GM23338 (cell line): ENCODE measurements around the gene HTT. TPM values are rescaled to one million over a fixed set of nuclear protein-coding genes. Genes with fewer than 3 reads are reported as not detected.

Experiments
- ATAC-seq: fragments of 200-7000 bp; cut with Tn5 transposase; 3 replicates; pipeline ENCODE4 v1.9.1; 2020
- DNase-seq: peaks from one replicate; pipeline ENCODE4 v3.0.0-alpha.2; 2015; ENCODE audit warnings: low spot score
- H2AFZ ChIP-seq: fragments of 200-600 bp; sonication (generic); 2 replicates; pipeline ENCODE4 v1.8.0; 2016; ENCODE audit warnings: antibody characterized with exemption, mild to moderate bottlenecking, moderate library complexity
- H3F3A ChIP-seq: fragments of 200-600 bp; sonication (generic); replicated peaks from 2 replicates; pipeline ENCODE4 v1.8.0; 2017; ENCODE audit warnings: antibody characterized with exemption, mixed run types, low read depth
- H3K27ac ChIP-seq: fragments of 200-600 bp; sonication (generic); 2 replicates; pipeline ENCODE4 v1.6.1; 2016; ENCODE audit warnings: low read depth
- H3K27me3 ChIP-seq: fragments of 200-600 bp; sonication (generic); 2 replicates; pipeline ENCODE4 v1.8.0; 2016; ENCODE audit warnings: mild to moderate bottlenecking, mixed run types, moderate library complexity; ENCODE audit not compliant: insufficient read depth
- H3K36me3 ChIP-seq: fragments of 200-600 bp; sonication (generic); 2 replicates; pipeline ENCODE4 v1.8.0; 2016; ENCODE audit warnings: mild to moderate bottlenecking; ENCODE audit not compliant: insufficient read depth
- H3K4me1 ChIP-seq: fragments of 200-600 bp; sonication (generic); 2 replicates; pipeline ENCODE4 v1.8.0; 2016; ENCODE audit warnings: mild to moderate bottlenecking, moderate library complexity; ENCODE audit not compliant: insufficient read depth
- H3K4me2 ChIP-seq: fragments of 200-600 bp; sonication (generic); 2 replicates; pipeline ENCODE4 v1.7.1; 2017; ENCODE audit warnings: mixed run types
- H3K4me3 ChIP-seq: fragments of 200-600 bp; sonication (generic); 2 replicates; pipeline ENCODE4 v1.6.1; 2016; ENCODE audit warnings: mixed run types
- H3K79me2 ChIP-seq: fragments of 200-600 bp; sonication (generic); replicated peaks from 2 replicates; pipeline ENCODE4 v1.8.0; 2017; ENCODE audit warnings: mild to moderate bottlenecking; ENCODE audit not compliant: insufficient read depth
- H3K9me2 ChIP-seq: fragments of 200-600 bp; sonication (generic); 2 replicates; pipeline ENCODE4 v1.8.0; 2017; ENCODE audit not compliant: insufficient read depth
- H4K20me1 ChIP-seq: fragments of 200-600 bp; sonication (generic); replicated peaks from 2 replicates; pipeline ENCODE4 v1.8.0; 2017; ENCODE audit warnings: mild to moderate bottlenecking; ENCODE audit not compliant: insufficient read depth
- H3K27ac Mint-ChIP-seq: 2 replicates; pipeline ENCODE4 v1.8.0; 2020; ENCODE audit warnings: inconsistent platforms, mild to moderate bottlenecking, moderate library complexity, mixed read lengths
- H3K27me3 Mint-ChIP-seq: 3 replicates; pipeline ENCODE4 v1.8.0; 2022; ENCODE audit warnings: low read depth, mild to moderate bottlenecking, moderate library complexity, mixed read lengths, inconsistent platforms; ENCODE audit not compliant: insufficient read depth, poor library complexity
- H3K36me3 Mint-ChIP-seq: 3 replicates; pipeline ENCODE4 v1.8.0; 2021; ENCODE audit warnings: low read depth, mild to moderate bottlenecking, inconsistent platforms, moderate library complexity, mixed read lengths
- H3K4me1 Mint-ChIP-seq: 3 replicates; pipeline ENCODE4 v1.8.0; 2020; ENCODE audit warnings: mild to moderate bottlenecking, inconsistent platforms, mixed read lengths
- H3K4me3 Mint-ChIP-seq: 3 replicates; pipeline ENCODE4 v1.8.0; 2021; ENCODE audit warnings: moderate library complexity, mild to moderate bottlenecking, inconsistent platforms, mixed read lengths
- H3K9me3 Mint-ChIP-seq: 3 replicates; pipeline ENCODE4 v1.8.0; 2020; ENCODE audit warnings: moderate library complexity, mild to moderate bottlenecking, inconsistent platforms, mixed read lengths
- CREB1 ChIP-seq: fragments of 250-450 bp; sonication (Bioruptor Pico); IDR thresholded peaks from 2 replicates; pipeline ENCODE4 v1.5.0; 2020; ENCODE audit warnings: low read depth, mild to moderate bottlenecking, moderate library complexity
- EZH2 ChIP-seq: fragments of 200-600 bp; sonication (generic); IDR thresholded peaks from one replicate; pipeline ENCODE4 v1.8.0; 2017; ENCODE audit warnings: antibody characterized with exemption, mild to moderate bottlenecking, low read depth; ENCODE audit not compliant: unreplicated experiment
- EZH2phosphoT487 ChIP-seq: fragments of 200-600 bp; sonication (generic); IDR thresholded peaks from one replicate; pipeline ENCODE4 v1.8.1; 2018; ENCODE audit warnings: antibody characterized with exemption; ENCODE audit not compliant: unreplicated experiment
- ZNF114 ChIP-seq: fragments of 250-450 bp; sonication (Bioruptor Pico); IDR thresholded peaks from 2 replicates; pipeline ENCODE4 v1.5.0; 2020; ENCODE audit warnings: mild to moderate bottlenecking, moderate library complexity
- ZNF331 ChIP-seq: fragments of 250-450 bp; sonication (Bioruptor Pico); IDR thresholded peaks from 2 replicates; pipeline ENCODE4 v1.5.0; 2020; ENCODE audit warnings: low read depth, mild to moderate bottlenecking, moderate library complexity
- polyA plus RNA-seq: library from polyadenylated mRNA; unstranded; fragments of >200 nt; fragmentation: Nextera tagmentation; extraction: Ambion mirVana; gene quantifications from 2 replicates; pipeline ENCODE4 v1.2.1, GENCODE V29; 2016
- total RNA-seq: library from RNA; depleted of rRNA; stranded (reverse); fragments of >200 nt; shearing (Covaris generic); gene quantifications from 2 replicates; pipeline ENCODE4 v1.2.3, GENCODE V29; 2014
- TF ChIP-seq, protein P1 (sequence below), 2 experiments: fragments of 200-600 bp in 1 of 2; sonication (generic) in 1 of 2; conservative IDR thresholded peaks; 2 replicates each; pipeline versions ENCODE4 v1.5.1 to v1.6.1; 2016 to 2017; ENCODE audit warnings: antibody characterized with exemption in 2 of 2, low read depth in 2 of 2, mild to moderate bottlenecking in 2 of 2, moderate library complexity in 1 of 2
- TF ChIP-seq, protein P2 (sequence below): fragments of 250-450 bp; sonication (Bioruptor Pico); IDR thresholded peaks from 2 replicates; pipeline ENCODE4 v1.5.0; 2020; ENCODE audit warnings: mild to moderate bottlenecking, moderate library complexity
- TF ChIP-seq, protein P3 (sequence below): IDR thresholded peaks from 2 replicates; pipeline ENCODE4 v1.6.1; 2016; ENCODE audit warnings: antibody characterized with exemption

Gene HTT
- total and polyA plus RNA-seq, 2 experiments from 2014 or later, result 26.6 to 67.7 TPM

DNA sequence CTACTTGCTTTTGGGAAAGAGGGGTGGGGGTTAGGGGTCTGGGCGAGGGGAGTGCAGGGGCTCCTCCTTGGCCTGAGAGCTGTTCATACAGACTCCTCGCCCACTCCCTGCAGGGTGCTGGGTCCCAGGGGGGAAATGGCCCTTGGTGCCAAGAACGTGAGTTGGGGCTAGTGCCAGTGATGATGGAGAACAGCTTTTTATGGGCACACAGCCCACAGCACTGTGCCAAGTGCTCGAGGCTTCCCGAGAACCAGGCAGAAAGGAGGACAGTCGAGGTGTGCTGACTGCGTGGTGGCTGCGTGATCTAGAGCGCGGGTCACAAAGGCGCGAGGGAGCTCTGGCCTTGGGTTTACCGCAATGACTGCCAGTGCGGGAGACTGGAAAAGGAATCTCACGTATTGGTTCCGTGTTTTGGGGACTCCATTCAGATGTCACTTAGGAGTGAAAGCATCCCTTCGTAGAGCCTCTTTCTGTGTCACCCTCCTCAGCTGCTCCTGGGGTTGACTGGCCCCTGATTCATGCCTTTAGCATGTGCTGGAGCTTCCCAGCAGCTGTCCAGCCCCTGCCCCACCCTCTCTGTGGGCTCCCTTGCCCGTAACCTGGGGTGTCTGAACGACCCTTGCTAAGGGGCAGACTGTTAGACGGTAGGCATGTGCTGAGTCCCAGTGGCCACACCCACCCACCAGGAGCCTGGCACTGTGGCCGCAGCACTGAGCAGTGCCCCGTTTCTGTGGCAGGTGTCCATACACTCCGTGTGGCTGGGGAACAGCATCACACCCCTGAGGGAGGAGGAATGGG lies 153.6 kb downstream of the HTT start (continued):
- TF ChIP-seq, protein P1, sequence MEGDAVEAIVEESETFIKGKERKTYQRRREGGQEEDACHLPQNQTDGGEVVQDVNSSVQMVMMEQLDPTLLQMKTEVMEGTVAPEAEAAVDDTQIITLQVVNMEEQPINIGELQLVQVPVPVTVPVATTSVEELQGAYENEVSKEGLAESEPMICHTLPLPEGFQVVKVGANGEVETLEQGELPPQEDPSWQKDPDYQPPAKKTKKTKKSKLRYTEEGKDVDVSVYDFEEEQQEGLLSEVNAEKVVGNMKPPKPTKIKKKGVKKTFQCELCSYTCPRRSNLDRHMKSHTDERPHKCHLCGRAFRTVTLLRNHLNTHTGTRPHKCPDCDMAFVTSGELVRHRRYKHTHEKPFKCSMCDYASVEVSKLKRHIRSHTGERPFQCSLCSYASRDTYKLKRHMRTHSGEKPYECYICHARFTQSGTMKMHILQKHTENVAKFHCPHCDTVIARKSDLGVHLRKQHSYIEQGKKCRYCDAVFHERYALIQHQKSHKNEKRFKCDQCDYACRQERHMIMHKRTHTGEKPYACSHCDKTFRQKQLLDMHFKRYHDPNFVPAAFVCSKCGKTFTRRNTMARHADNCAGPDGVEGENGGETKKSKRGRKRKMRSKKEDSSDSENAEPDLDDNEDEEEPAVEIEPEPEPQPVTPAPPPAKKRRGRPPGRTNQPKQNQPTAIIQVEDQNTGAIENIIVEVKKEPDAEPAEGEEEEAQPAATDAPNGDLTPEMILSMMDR (conservative IDR thresholded peaks at IDR 0.05; ENCODE audit: low read depth in 2 of 2), result no peak
- TF ChIP-seq EZH2phosphoT487, result no peak

DNA sequence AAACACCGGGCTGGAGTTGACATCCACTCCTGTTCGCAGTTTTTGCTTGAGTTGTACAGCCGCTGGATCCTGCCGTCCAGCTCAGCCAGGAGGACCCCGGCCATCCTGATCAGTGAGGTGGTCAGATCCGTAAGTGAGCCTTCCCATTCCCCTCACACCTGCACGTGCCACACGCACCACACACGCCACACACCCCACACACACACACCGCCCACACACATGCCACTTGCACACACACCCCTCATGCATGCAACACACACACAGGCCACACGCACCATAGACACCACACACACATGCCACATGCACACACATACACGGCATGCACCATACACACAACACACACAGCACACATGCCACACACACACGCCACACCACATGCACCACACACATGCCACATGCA lies 154.4 kb downstream of the HTT start:
- Histone ChIP-seq H3K4me3 (no peak overlapping the region), H3K79me2 (no peaks in the 10 kb centered on the region), H2AFZ (no peak overlapping the region), H3K4me1 (no peaks in the 10 kb centered on the region), H3K9me2 (no peaks in the 10 kb centered on the region), H3K4me2 (no peak overlapping the region), H3K27ac (no peak overlapping the region), H3K36me3 (peaks cover 19% of the 10 kb centered on the region; the same call in 1 of the 2 replicates), H3K27me3 (no peaks in the 10 kb centered on the region), H3F3A (0 out of 2 replicates have a peak, but pooled peaks cover 4% of the 10 kb centered on the region), H4K20me1 (peaks cover 8% of the 10 kb centered on the region)
- no peak overlapping the region for H3K4me3 Mint-ChIP-seq
- no peak for DNase-seq
- H3K27ac Mint-ChIP-seq, result no peak overlapping the region
- H3K4me1 Mint-ChIP-seq, result no peaks in the 10 kb centered on the region
- TF ChIP-seq, protein P2, sequence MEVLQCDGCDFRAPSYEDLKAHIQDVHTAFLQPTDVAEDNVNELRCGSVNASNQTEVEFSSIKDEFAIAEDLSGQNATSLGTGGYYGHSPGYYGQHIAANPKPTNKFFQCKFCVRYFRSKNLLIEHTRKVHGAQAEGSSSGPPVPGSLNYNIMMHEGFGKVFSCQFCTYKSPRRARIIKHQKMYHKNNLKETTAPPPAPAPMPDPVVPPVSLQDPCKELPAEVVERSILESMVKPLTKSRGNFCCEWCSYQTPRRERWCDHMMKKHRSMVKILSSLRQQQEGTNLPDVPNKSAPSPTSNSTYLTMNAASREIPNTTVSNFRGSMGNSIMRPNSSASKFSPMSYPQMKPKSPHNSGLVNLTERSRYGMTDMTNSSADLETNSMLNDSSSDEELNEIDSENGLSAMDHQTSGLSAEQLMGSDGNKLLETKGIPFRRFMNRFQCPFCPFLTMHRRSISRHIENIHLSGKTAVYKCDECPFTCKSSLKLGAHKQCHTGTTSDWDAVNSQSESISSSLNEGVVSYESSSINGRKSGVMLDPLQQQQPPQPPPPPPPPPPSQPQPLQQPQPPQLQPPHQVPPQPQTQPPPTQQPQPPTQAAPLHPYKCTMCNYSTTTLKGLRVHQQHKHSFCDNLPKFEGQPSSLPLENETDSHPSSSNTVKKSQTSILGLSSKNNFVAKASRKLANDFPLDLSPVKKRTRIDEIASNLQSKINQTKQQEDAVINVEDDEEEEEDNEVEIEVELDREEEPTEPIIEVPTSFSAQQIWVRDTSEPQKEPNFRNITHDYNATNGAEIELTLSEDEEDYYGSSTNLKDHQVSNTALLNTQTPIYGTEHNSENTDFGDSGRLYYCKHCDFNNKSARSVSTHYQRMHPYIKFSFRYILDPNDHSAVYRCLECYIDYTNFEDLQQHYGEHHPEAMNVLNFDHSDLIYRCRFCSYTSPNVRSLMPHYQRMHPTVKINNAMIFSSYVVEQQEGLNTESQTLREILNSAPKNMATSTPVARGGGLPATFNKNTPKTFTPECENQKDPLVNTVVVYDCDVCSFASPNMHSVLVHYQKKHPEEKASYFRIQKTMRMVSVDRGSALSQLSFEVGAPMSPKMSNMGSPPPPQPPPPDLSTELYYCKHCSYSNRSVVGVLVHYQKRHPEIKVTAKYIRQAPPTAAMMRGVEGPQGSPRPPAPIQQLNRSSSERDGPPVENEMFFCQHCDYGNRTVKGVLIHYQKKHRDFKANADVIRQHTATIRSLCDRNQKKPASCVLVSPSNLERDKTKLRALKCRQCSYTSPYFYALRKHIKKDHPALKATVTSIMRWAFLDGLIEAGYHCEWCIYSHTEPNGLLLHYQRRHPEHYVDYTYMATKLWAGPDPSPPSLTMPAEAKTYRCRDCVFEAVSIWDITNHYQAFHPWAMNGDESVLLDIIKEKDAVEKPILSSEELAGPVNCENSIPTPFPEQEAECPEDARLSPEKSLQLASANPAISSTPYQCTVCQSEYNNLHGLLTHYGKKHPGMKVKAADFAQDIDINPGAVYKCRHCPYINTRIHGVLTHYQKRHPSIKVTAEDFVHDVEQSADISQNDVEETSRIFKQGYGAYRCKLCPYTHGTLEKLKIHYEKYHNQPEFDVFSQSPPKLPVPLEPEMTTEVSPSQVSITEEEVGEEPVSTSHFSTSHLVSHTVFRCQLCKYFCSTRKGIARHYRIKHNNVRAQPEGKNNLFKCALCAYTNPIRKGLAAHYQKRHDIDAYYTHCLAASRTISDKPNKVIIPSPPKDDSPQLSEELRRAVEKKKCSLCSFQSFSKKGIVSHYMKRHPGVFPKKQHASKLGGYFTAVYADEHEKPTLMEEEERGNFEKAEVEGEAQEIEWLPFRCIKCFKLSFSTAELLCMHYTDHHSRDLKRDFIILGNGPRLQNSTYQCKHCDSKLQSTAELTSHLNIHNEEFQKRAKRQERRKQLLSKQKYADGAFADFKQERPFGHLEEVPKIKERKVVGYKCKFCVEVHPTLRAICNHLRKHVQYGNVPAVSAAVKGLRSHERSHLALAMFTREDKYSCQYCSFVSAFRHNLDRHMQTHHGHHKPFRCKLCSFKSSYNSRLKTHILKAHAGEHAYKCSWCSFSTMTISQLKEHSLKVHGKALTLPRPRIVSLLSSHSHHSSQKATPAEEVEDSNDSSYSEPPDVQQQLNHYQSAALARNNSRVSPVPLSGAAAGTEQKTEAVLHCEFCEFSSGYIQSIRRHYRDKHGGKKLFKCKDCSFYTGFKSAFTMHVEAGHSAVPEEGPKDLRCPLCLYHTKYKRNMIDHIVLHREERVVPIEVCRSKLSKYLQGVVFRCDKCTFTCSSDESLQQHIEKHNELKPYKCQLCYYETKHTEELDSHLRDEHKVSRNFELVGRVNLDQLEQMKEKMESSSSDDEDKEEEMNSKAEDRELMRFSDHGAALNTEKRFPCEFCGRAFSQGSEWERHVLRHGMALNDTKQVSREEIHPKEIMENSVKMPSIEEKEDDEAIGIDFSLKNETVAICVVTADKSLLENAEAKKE (CRISPR knock-in tag), result no peak
- TF ChIP-seq, protein P3, sequence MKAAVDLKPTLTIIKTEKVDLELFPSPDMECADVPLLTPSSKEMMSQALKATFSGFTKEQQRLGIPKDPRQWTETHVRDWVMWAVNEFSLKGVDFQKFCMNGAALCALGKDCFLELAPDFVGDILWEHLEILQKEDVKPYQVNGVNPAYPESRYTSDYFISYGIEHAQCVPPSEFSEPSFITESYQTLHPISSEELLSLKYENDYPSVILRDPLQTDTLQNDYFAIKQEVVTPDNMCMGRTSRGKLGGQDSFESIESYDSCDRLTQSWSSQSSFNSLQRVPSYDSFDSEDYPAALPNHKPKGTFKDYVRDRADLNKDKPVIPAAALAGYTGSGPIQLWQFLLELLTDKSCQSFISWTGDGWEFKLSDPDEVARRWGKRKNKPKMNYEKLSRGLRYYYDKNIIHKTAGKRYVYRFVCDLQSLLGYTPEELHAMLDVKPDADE, result no peak
- TF ChIP-seq EZH2 (no peak), CREB1 (CRISPR knock-in tag) (no peak), ZNF114 (CRISPR knock-in tag) (no peak), ZNF331 (CRISPR knock-in tag) (no peak)
- TF ChIP-seq, protein P1 (conservative IDR thresholded peaks at IDR 0.05; ENCODE audit: low read depth in 2 of 2), result no peak
- peaks cover 74% of the 10 kb centered on the region for H3K36me3 Mint-ChIP-seq
- peaks cover 4% of the 10 kb centered on the region; the same call in 2 of the 3 replicates for H3K9me3 Mint-ChIP-seq
- peaks cover 8% of the 10 kb centered on the region for H3K27me3 Mint-ChIP-seq
- no peak for ATAC-seq
